ENCODE data around the gene MCC. TPM values are rescaled to one million over a fixed set of nuclear protein-coding genes. Genes with fewer than 3 reads are reported as not detected.

Gene MCC
- total and polyA plus RNA-seq, 2 of the 4 experiments (the other 2 are of a cell fraction) = 5.0 to 20.6 TPM

DNA sequence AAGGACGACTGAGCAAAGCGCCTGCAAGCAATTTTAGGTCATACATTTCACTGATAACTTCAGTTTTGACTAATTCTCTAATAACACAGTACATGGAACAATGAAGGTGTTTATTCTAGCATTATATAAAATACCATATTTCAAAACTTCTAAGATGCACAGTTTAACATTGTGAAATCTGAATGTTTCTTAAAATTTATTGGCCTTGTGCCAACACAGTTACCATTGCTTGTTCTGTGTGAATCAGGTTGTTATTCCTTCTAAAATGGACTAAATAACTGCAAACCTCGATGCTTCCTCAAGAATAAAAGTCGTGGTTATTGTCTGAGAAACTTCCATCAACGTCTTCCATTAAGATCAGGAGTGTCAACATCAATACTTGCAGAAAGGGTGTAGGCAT is 8.0 kb downstream of the MCC start:
- no peaks in the 10 kb centered on the region for H3K27me3 ChIP-seq (ENCODE audit: control insufficient read depth, insufficient read depth, low read length)
- no peak overlapping the region for H2BK120ac ChIP-seq (ENCODE audit: low read depth, low read length)
- no peak overlapping the region for H4K5ac ChIP-seq (ENCODE audit: low read depth, low read length)
- ChIA-PET POLR2A (ENCODE audit: unreplicated experiment) (no interaction called here), CTCF (no interaction called here)
- H3K36me3 ChIP-seq (ENCODE audit: control insufficient read depth, insufficient read depth, low read length) = no peaks in the 10 kb centered on the region
- no peak overlapping the region for H2BK5ac ChIP-seq (ENCODE audit: low read depth, low read length, poor library complexity, severe bottlenecking)
- no peaks in the 10 kb centered on the region for H4K20me1 ChIP-seq (ENCODE audit: insufficient read depth, low read length)
- intact Hi-C loops (cut with micrococcal nuclease) = no loop called here
- H2AFZ ChIP-seq (replicated peaks; ENCODE audit: low read length, poor library complexity) = no peak overlapping the region
- H3K4me2 ChIP-seq (ENCODE audit: low read depth, low read length) = no peak overlapping the region
- dilution Hi-C loops (cut with HindIII; ENCODE audit: low sequenced_read_pairs, unreplicated experiment) = no loop called here
- no CpG with 5 or more reads among the region's 5 CpGs for WGBS, 2 experiments (ENCODE audit: extremely low coverage in 2 of 2, insufficient read length in 1 of 2)
- no TSS peak for BruUV-seq (replicated peaks)
- no peak overlapping the region for H4K8ac ChIP-seq (ENCODE audit: low read depth in 2 of 2, low read length in 2 of 2)
- H3K23ac ChIP-seq (ENCODE audit: low read depth, low read length) = no peak overlapping the region
- H4K91ac ChIP-seq (ENCODE audit: insufficient read depth, low read depth, low read length) = no peak overlapping the region
- H2BK15ac ChIP-seq (ENCODE audit: low read depth, low read length) = no peak overlapping the region
- in situ Hi-C loops (cut with MboI; ENCODE audit: low sequenced_read_pairs) = no loop called here
- H3K56ac ChIP-seq (ENCODE audit: extremely low read depth, insufficient read depth, low read length) = no peak overlapping the region
- no peak overlapping the region for H3K4ac ChIP-seq (ENCODE audit: low read depth, low read length)
- no peak overlapping the region for H2AK9ac ChIP-seq (replicated peaks; ENCODE audit: low read depth, low read length, poor library complexity)
- H3K79me1 ChIP-seq (ENCODE audit: low read depth in 1 of 2, low read length in 2 of 2) = no peaks in the 10 kb centered on the region
- no peak overlapping the region for H3K27ac ChIP-seq (ENCODE audit: insufficient read depth, low read length)
- H3K9ac ChIP-seq (ENCODE audit: low read depth, low read length) = no peak overlapping the region
- no peak overlapping the region for H3K14ac ChIP-seq (replicated peaks; ENCODE audit: low read depth, low read length)
- no peak overlapping the region for H3K18ac ChIP-seq (ENCODE audit: low read depth, low read length)
- H3K9me3 ChIP-seq (ENCODE audit: control insufficient read depth, insufficient read depth, low read length) = no peaks in the 10 kb centered on the region
- H3K4me3 ChIP-seq (ENCODE audit: insufficient read depth, low read depth, low read length) = no peak overlapping the region
- no peak overlapping the region for H2AK5ac ChIP-seq (ENCODE audit: low read depth, low read length)
- no peak for ATAC-seq (ENCODE audit: low read depth)
- no peaks in the 10 kb centered on the region for H3K4me1 ChIP-seq (ENCODE audit: control insufficient read depth, insufficient read depth, low read length)
- TF ChIP-seq MAFK (IDR thresholded peaks at IDR 0.05; ENCODE audit: low read depth, low read length) (no peak), RCOR1 (IDR thresholded peaks at IDR 0.05; ENCODE audit: insufficient replicate concordance, low read length) (no peak), BHLHE40 (IDR thresholded peaks at IDR 0.05; ENCODE audit: low read depth, low read length) (no peak), MAZ (IDR thresholded peaks at IDR 0.05; ENCODE audit: borderline replicate concordance, low read depth, low read length) (no peak), NFE2L2 (IDR thresholded peaks at IDR 0.05; ENCODE audit: low read depth, low read length) (no peak), MXI1 (IDR thresholded peaks at IDR 0.05; ENCODE audit: borderline replicate concordance, low read depth, low read length) (no peak), POLR2A (IDR thresholded peaks at IDR 0.05; ENCODE audit: low read depth, low read length) (no peak), CHD1 (IDR thresholded peaks at IDR 0.05; ENCODE audit: low read depth, low read length) (no peak), FOS (IDR thresholded peaks at IDR 0.05; ENCODE audit: low read depth, low read length) (no peak), RAD21 (IDR thresholded peaks at IDR 0.05; ENCODE audit: low read length) (no peak), RFX5 (IDR thresholded peaks at IDR 0.05; ENCODE audit: low read depth, low read length) (no peak), CEBPB (IDR thresholded peaks at IDR 0.05; ENCODE audit: low read depth, low read length) (no peak), SMC3 (IDR thresholded peaks at IDR 0.05; ENCODE audit: low read depth, low read length) (no peak)
- TF ChIP-seq, protein P1, sequence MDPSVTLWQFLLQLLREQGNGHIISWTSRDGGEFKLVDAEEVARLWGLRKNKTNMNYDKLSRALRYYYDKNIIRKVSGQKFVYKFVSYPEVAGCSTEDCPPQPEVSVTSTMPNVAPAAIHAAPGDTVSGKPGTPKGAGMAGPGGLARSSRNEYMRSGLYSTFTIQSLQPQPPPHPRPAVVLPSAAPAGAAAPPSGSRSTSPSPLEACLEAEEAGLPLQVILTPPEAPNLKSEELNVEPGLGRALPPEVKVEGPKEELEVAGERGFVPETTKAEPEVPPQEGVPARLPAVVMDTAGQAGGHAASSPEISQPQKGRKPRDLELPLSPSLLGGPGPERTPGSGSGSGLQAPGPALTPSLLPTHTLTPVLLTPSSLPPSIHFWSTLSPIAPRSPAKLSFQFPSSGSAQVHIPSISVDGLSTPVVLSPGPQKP (IDR thresholded peaks at IDR 0.05; ENCODE audit: borderline replicate concordance, low read depth, low read length) = no peak
- TF ChIP-seq, protein P2, sequence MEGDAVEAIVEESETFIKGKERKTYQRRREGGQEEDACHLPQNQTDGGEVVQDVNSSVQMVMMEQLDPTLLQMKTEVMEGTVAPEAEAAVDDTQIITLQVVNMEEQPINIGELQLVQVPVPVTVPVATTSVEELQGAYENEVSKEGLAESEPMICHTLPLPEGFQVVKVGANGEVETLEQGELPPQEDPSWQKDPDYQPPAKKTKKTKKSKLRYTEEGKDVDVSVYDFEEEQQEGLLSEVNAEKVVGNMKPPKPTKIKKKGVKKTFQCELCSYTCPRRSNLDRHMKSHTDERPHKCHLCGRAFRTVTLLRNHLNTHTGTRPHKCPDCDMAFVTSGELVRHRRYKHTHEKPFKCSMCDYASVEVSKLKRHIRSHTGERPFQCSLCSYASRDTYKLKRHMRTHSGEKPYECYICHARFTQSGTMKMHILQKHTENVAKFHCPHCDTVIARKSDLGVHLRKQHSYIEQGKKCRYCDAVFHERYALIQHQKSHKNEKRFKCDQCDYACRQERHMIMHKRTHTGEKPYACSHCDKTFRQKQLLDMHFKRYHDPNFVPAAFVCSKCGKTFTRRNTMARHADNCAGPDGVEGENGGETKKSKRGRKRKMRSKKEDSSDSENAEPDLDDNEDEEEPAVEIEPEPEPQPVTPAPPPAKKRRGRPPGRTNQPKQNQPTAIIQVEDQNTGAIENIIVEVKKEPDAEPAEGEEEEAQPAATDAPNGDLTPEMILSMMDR (conservative IDR thresholded peaks at IDR 0.05; ENCODE audit: low read depth, low read length) = no peak
- TF ChIP-seq, protein P3, sequence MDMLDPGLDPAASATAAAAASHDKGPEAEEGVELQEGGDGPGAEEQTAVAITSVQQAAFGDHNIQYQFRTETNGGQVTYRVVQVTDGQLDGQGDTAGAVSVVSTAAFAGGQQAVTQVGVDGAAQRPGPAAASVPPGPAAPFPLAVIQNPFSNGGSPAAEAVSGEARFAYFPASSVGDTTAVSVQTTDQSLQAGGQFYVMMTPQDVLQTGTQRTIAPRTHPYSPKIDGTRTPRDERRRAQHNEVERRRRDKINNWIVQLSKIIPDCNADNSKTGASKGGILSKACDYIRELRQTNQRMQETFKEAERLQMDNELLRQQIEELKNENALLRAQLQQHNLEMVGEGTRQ (IDR thresholded peaks at IDR 0.05; ENCODE audit: low read depth, low read length) = no peak
- no peak for DNase-seq
- no peaks in the 10 kb centered on the region for H3K9me1 ChIP-seq (ENCODE audit: insufficient read depth, low read length)
- no peak overlapping the region for H2BK20ac ChIP-seq (ENCODE audit: low read depth, low read length)
